Activated CD8-positive, alpha-beta T cell treated with anti-CD3 and anti-CD28 coated beads for 36 hours (primary cell): ENCODE data around the gene KRTAP10-6. TPM values are rescaled to one million over a fixed set of nuclear protein-coding genes. Genes with fewer than 3 reads are reported as not detected.
A peak's percentile ranks its signal among the peaks of the same experiment; 100 is the strongest.
"Not testable (repeated sequence)": the region's sequence is repeated elsewhere in the genome, so short reads cannot be mapped to it uniquely, and the experiment has no call there.

Experiments
- ATAC-seq: fragments of 200-7000 bp; cut with Tn5 transposase; one replicate; pipeline ENCODE4 v1.10.0; 2021; ENCODE audit warnings: mild to moderate bottlenecking, moderate library complexity
- CTCF ChIA-PET: fragments of 350-600 bp; sonication (Branson Sonifier 250); formaldehyde crosslinking; loops from one replicate; lab custom pipeline; 2021; ENCODE audit warnings: antibody characterized with exemption; lab: Charles Lee
- POLR2A ChIA-PET: fragments of 350-600 bp; sonication (Branson Sonifier 250); formaldehyde crosslinking; loops from one replicate; lab custom pipeline; 2021; ENCODE audit warnings: antibody characterized with exemption; lab: Charles Lee
- DNase-seq: peaks from one replicate; pipeline ENCODE4 v3.0.0-alpha.2; 2020
- H3K27ac Mint-ChIP-seq: one replicate; pipeline ENCODE4 v1.8.0; 2021; ENCODE audit warnings: mild to moderate bottlenecking, mixed read lengths
- H3K27me3 Mint-ChIP-seq: one replicate; pipeline ENCODE4 v1.8.0; 2021; ENCODE audit warnings: mixed read lengths
- H3K36me3 Mint-ChIP-seq: one replicate; pipeline ENCODE4 v1.8.0; 2021; ENCODE audit warnings: low read depth, mixed read lengths
- H3K4me1 Mint-ChIP-seq: one replicate; pipeline ENCODE4 v1.8.0; 2021; ENCODE audit warnings: low read depth, mixed read lengths
- H3K4me3 Mint-ChIP-seq: one replicate; pipeline ENCODE4 v1.8.0; 2021; ENCODE audit warnings: mild to moderate bottlenecking, moderate library complexity, mixed read lengths
- H3K9me3 Mint-ChIP-seq: one replicate; pipeline ENCODE4 v1.8.0; 2021; ENCODE audit warnings: mixed read lengths
- CTCF ChIP-seq: fragments of 200-600 bp; IDR thresholded peaks from one replicate; pipeline ENCODE4 v1.8.0; 2022; ENCODE audit warnings: antibody characterized with exemption, mild to moderate bottlenecking
- intact Hi-C: fragments of 100-400 bp; cut with micrococcal nuclease; formaldehyde crosslinking; loops from one replicate; pipeline ENCODE4 v1.10.0; 2022
- total RNA-seq, 2 experiments: library from RNA; stranded (reverse); gene quantifications; one replicate each; pipeline ENCODE4 v1.2.3, GENCODE V29; 2021

The KRTAP10-6 gene
- total RNA-seq, 2 experiments from 2014 or later, result not detected

- no peak for TF ChIP-seq CTCF
- no peak overlapping the region for H3K27ac Mint-ChIP-seq
- H3K4me1 Mint-ChIP-seq, result no peaks in the 10 kb centered on the region
- peaks cover 9% of the 10 kb centered on the region for H3K36me3 Mint-ChIP-seq
- peaks cover 3% of the 10 kb centered on the region for H3K27me3 Mint-ChIP-seq
- ChIA-PET POLR2A (no interaction called here), CTCF (interaction anchor here (1.1 kb wide), 1 partner anchor 10 kb away, joined by 4 read pairs; no protein-coding TSS in a partner anchor)
- DNase-seq (no peak), ATAC-seq (peak; percentile 17)
- peaks cover 15% of the 10 kb centered on the region for H3K9me3 Mint-ChIP-seq
- H3K4me3 Mint-ChIP-seq, result no peak overlapping the region
- intact Hi-C loops, result no loop called here
Measured at GRCh38 chr21:44574457-44575306, 17.6 kb downstream of the KRTAP10-6 start.

GRCh38 chr21:44573630-44574456 is 18.5 kb downstream of the KRTAP10-6 start, which contains the start of gene KRTAP10-4:
KRTAP10-4 (plus strand) TSS chr21:44573729; CDS start chr21:44573759, 30 bp downstream.
- DNase-seq, CTCF ChIA-PET, H3K36me3 Mint-ChIP-seq: not testable (repeated sequence)

GRCh38 chr21:44572959-44573583 is 19.2 kb downstream of the KRTAP10-6 start:
- Mint-ChIP-seq H3K4me1 (no peaks in the 10 kb centered on the region), H3K4me3 (no peak overlapping the region), H3K36me3 (peaks cover 9% of the 10 kb centered on the region), H3K27me3 (peaks cover 3% of the 10 kb centered on the region), H3K27ac (no peak overlapping the region), H3K9me3 (peaks cover 15% of the 10 kb centered on the region)
- intact Hi-C loops, result no loop called here
- CTCF ChIA-PET, result no interaction called here
- POLR2A ChIA-PET, result no interaction called here
- TF ChIP-seq CTCF, result no peak
- DNase-seq (no peak), ATAC-seq (no peak)

More at GRCh38 chr21:44573630-44574456, 18.5 kb downstream of the KRTAP10-6 start, which contains the start of gene KRTAP10-4:
- POLR2A ChIA-PET, ATAC-seq, H3K4me1 Mint-ChIP-seq, H3K4me3 Mint-ChIP-seq, H3K27me3 Mint-ChIP-seq, H3K27ac Mint-ChIP-seq, intact Hi-C loops: not testable (repeated sequence)
- peaks cover 15% of the 10 kb centered on the region for H3K9me3 Mint-ChIP-seq

- H3K27me3 Mint-ChIP-seq, result peaks cover 3% of the 10 kb centered on the region
- H3K4me1 Mint-ChIP-seq, result no peaks in the 10 kb centered on the region
- intact Hi-C loops, result no loop called here
- DNase-seq (no peak), ATAC-seq (no peak)
- peaks cover 5% of the 10 kb centered on the region for H3K36me3 Mint-ChIP-seq
- ChIA-PET CTCF (no interaction called here), POLR2A (no interaction called here)
- H3K9me3 Mint-ChIP-seq, result peaks cover 8% of the 10 kb centered on the region
- H3K4me3 Mint-ChIP-seq, result no peak overlapping the region
- no peak overlapping the region for H3K27ac Mint-ChIP-seq
- TF ChIP-seq CTCF, result no peak
Measured at GRCh38 chr21:44571844-44572782, 20.2 kb downstream of the KRTAP10-6 start.
